CD4-positive, alpha-beta T cell treated with Interleukin-4 for 4 hours (primary cell): Measurements from ENCODE around the gene OPCML.

Experiments used
- DNase-seq: peaks from one replicate; pipeline ENCODE4 v3.0.0-alpha.2; 2020

OPCML gene

GRCh38 chr11:133115099-133115498, 417.2 kb downstream of the OPCML start:
- DNase-seq, result no peak

GRCh38 chr11:133107763-133108162, 424.5 kb downstream of the OPCML start:
- DNase-seq, result no peak

GRCh38 chr11:133107136-133107535, 425.2 kb downstream of the OPCML start:
- DNase-seq, result no peak

- no peak for DNase-seq
Measured at GRCh38 chr11:133106417-133106816, 425.9 kb downstream of the OPCML start.

- no peak for DNase-seq
Measured at GRCh38 chr11:133104009-133104744, 428.1 kb downstream of the OPCML start.

- no peak for DNase-seq
Measured at GRCh38 chr11:133096981-133097380, 435.3 kb downstream of the OPCML start.

GRCh38 chr11:133086518-133086917, 445.8 kb downstream of the OPCML start:
- no peak for DNase-seq

- peak; percentile 12 for DNase-seq
Measured at GRCh38 chr11:133082841-133083488, 449.3 kb downstream of the OPCML start.

- DNase-seq, result no peak
Measured at GRCh38 chr11:133082453-133082781, 449.9 kb downstream of the OPCML start.

GRCh38 chr11:133081730-133082452, 450.4 kb downstream of the OPCML start:
- no peak for DNase-seq

GRCh38 chr11:133081020-133081419, 451.3 kb downstream of the OPCML start:
- DNase-seq, result no peak

- peak; percentile 5 for DNase-seq
Measured at GRCh38 chr11:133078591-133079404, 453.5 kb downstream of the OPCML start.

GRCh38 chr11:133078012-133078411, 454.3 kb downstream of the OPCML start:
- no peak for DNase-seq

GRCh38 chr11:133075351-133075750, 456.9 kb downstream of the OPCML start:
- no peak for DNase-seq

GRCh38 chr11:133072858-133073582, 459.3 kb downstream of the OPCML start:
- DNase-seq, result no peak

- DNase-seq, result no peak
Measured at GRCh38 chr11:133072378-133072777, 459.9 kb downstream of the OPCML start.

GRCh38 chr11:133070791-133071190, 461.5 kb downstream of the OPCML start:
- DNase-seq, result no peak

GRCh38 chr11:133070021-133070713, 462.1 kb downstream of the OPCML start:
- DNase-seq, result no peak

GRCh38 chr11:133065847-133066485, 466.3 kb downstream of the OPCML start:
- no peak for DNase-seq

GRCh38 chr11:133064961-133065360, 467.3 kb downstream of the OPCML start:
- no peak for DNase-seq

GRCh38 chr11:133064152-133064877, 468.0 kb downstream of the OPCML start:
- DNase-seq, result no peak
